ENCODE measurements around the gene AKAP17A.

AKAP17A gene

GRCh38 chrX:1591863-1592469 lies 562 bp downstream of the AKAP17A start:
- H3K9me3 ChIP-seq = no peaks in the 10 kb centered on the region
- H3K27ac ChIP-seq = peak overlapping the region; percentile 95
- H3K36me3 ChIP-seq = peaks cover 37% of the 10 kb centered on the region
- H3K4me3 ChIP-seq (ENCODE audit: low read depth in 1 of 2, low read length in 1 of 2) = peak overlapping the region; percentile 63 to 76
- no peaks in the 10 kb centered on the region for H3K27me3 ChIP-seq
- peaks cover 20 to 21% of the 10 kb centered on the region in 2 experiments for H3K4me1 ChIP-seq (ENCODE audit: control insufficient read depth in 1 of 2, insufficient read depth in 1 of 2, low read depth in 1 of 2, low read length in 1 of 2)
- TF ChIP-seq, protein P1, sequence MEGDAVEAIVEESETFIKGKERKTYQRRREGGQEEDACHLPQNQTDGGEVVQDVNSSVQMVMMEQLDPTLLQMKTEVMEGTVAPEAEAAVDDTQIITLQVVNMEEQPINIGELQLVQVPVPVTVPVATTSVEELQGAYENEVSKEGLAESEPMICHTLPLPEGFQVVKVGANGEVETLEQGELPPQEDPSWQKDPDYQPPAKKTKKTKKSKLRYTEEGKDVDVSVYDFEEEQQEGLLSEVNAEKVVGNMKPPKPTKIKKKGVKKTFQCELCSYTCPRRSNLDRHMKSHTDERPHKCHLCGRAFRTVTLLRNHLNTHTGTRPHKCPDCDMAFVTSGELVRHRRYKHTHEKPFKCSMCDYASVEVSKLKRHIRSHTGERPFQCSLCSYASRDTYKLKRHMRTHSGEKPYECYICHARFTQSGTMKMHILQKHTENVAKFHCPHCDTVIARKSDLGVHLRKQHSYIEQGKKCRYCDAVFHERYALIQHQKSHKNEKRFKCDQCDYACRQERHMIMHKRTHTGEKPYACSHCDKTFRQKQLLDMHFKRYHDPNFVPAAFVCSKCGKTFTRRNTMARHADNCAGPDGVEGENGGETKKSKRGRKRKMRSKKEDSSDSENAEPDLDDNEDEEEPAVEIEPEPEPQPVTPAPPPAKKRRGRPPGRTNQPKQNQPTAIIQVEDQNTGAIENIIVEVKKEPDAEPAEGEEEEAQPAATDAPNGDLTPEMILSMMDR (IDR thresholded peaks at IDR 0.05) = no peak

DNA sequence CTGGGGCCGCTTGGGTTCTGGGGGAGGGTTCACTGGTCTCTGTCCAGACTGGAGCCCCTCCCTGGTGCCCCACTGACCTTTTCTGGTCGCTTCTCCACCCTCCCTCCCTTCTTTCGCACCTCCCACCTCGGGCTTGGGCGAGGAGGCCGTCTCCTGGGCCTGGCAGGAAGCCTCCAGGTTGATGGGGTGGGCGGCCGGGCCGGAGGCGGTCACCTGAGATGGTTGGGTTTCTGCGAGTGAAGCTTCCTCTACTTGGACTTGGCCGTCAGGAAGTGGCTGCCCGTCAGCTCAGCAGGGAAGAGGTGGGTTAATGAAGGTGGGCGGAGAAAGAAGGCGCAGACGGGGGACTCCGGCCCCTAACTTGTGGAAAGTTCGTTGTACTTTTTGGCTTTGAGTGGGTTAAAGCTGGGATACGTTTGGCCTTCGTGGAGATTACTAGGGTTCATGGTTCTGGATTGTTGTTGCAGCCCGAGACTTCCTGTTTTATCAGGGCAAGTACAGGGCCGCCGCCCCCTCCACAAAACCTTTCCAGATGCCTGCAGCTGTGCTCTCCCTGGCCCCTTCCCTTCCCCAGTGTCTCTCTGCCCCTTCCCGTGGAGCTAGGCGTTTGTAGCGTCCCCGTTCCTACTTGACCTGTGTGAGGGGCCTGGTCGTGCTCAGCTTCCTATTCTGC lies 1.2 kb downstream of the AKAP17A start:
- peak overlapping the region; percentile 95 for H3K27ac ChIP-seq

DNA sequence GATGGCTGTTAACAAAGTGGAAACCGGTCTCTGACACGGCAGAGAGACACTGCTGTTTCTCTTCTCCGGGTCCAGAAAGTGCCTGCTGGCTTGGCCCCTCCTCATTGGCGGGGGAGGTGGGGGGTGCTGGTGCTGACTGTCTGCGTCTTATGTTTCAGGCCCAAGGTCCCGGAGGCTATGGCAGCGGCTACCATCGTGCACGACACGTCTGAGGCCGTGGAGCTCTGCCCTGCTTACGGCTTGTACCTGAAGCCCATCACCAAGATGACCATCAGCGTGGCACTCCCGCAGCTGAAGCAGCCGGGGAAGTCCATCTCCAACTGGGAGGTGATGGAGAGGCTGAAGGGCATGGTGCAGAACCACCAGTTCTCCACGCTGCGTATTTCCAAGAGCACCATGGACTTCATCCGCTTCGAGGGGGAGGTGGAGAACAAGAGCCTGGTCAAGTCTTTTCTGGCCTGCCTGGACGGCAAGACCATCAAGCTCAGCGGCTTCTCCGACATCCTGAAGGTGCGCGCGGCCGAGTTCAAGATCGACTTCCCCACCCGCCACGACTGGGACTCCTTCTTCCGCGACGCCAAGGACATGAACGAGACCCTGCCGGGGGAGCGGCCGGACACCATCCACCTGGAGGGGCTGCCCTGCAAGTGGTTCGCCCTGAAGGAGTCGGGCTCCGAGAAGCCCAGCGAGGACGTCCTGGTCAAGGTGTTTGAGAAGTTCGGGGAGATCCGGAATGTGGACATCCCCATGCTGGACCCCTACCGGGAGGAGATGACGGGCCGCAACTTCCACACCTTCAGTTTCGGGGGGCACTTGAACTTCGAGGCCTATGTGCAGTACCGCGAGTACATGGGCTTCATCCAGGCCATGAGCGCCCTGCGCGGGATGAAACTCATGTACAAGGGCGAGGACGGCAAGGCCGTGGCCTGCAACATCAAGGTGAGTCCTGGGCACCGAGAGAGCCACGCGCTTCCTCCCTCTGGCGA lies 2.2 kb downstream of the AKAP17A start:
- Histone ChIP-seq H3K4me1 (ENCODE audit: control insufficient read depth in 1 of 2, insufficient read depth in 1 of 2, low read depth in 1 of 2, low read length in 1 of 2) (peaks cover 20 to 21% of the 10 kb centered on the region in 2 experiments), H3K27me3 (no peaks in the 10 kb centered on the region), H3K4me3 (ENCODE audit: low read depth in 1 of 2, low read length in 1 of 2) (peak overlapping the region; percentile 63 to 76), H3K27ac (peak overlapping the region; percentile 95), H3K36me3 (peaks cover 53% of the 10 kb centered on the region), H3K9me3 (no peaks in the 10 kb centered on the region)
- TF ChIP-seq, protein P1 (IDR thresholded peaks at IDR 0.05) = no peak

More for the DNA sequence above, 1.2 kb downstream of the AKAP17A start:
- TF ChIP-seq, protein P1 (IDR thresholded peaks at IDR 0.05) = no peak
- Histone ChIP-seq H3K4me3 (ENCODE audit: low read depth in 1 of 2, low read length in 1 of 2) (peak overlapping the region; percentile 63 to 76), H3K36me3 (peaks cover 43% of the 10 kb centered on the region), H3K9me3 (no peaks in the 10 kb centered on the region), H3K27me3 (no peaks in the 10 kb centered on the region), H3K4me1 (ENCODE audit: control insufficient read depth in 1 of 2, insufficient read depth in 1 of 2, low read depth in 1 of 2, low read length in 1 of 2) (peaks cover 20 to 21% of the 10 kb centered on the region in 2 experiments)

- Histone ChIP-seq H3K4me1 (ENCODE audit: control insufficient read depth in 1 of 2, insufficient read depth in 1 of 2, low read depth in 1 of 2, low read length in 1 of 2) (peaks cover 20 to 21% of the 10 kb centered on the region in 2 experiments), H3K9me3 (no peaks in the 10 kb centered on the region), H3K4me3 (ENCODE audit: low read depth in 1 of 2, low read length in 1 of 2) (no peak overlapping the region), H3K27me3 (no peaks in the 10 kb centered on the region), H3K36me3 (peaks cover 74% of the 10 kb centered on the region), H3K27ac (no peak overlapping the region)
- TF ChIP-seq, protein P1 (IDR thresholded peaks at IDR 0.05) = no peak
These were observed 4.3 kb downstream of the AKAP17A start for GRCh38 chrX:1595711-1596060.

DNA sequence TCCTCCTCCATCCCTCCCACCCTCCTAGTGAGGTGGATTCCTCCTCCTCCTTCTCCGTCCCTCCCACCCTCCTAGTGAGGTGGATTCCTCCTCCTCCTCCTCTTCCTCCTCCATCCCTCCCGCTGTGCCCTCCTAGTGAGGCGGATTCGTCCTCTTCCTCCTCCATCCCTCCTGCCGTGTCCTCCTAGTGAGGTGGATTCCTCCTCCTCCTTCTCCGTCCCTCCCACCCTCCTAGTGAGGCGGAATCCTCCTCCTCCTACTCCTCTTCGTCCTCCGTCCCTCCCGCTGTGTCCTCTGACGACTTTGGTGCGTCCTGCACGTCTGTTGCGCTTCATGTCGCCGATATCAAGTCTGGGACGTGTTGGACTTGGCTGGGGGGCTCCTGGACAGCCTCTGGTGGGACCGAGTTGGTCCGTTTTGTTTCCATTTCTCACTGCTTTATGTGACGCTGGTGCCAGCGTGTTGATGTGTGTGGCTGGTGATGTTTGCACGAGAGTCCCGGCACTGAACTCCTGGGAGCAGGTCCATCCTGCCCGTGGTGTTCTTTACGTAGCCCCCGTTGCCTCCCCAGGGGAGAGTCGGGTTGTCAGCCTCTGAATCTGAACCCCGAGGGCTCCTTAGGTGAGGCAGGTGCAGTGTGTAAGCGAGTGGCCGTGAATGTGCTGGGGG lies 5.4 kb downstream of the AKAP17A start:
- TF ChIP-seq, protein P1 (IDR thresholded peaks at IDR 0.05) = no peak
- H3K36me3 ChIP-seq = peaks cover 85% of the 10 kb centered on the region

More for the DNA sequence above, 5.4 kb downstream of the AKAP17A start:
- Histone ChIP-seq H3K9me3 (no peaks in the 10 kb centered on the region), H3K4me1 (ENCODE audit: control insufficient read depth in 1 of 2, insufficient read depth in 1 of 2, low read depth in 1 of 2, low read length in 1 of 2) (peaks cover 17 to 18% of the 10 kb centered on the region in 2 experiments), H3K27me3 (no peaks in the 10 kb centered on the region), H3K4me3 (ENCODE audit: low read depth in 1 of 2, low read length in 1 of 2) (no peak overlapping the region), H3K27ac (no peak overlapping the region)
